Thyroid gland (tissue), 4 donors: ENCODE measurements around the gene NR4A1.

Experiments
- CTCF ChIP-seq, 6 experiments: fragments of 200-600 bp in 3 of 6; fragments of 450-650 bp in 3 of 6; sonication (generic) in 3 of 6; IDR thresholded peaks; one replicate each; pipeline ENCODE4 v1.5.1; 2016 to 2019; ENCODE audit warnings: antibody characterized with exemption in 6 of 6, mild to moderate bottlenecking in 2 of 6, inconsistent platforms in 1 of 6, moderate library complexity in 1 of 6
- POLR2A ChIP-seq, 2 donors: fragments of 450-650 bp; IDR thresholded peaks; one replicate each; pipeline ENCODE4 v1.6.1; 2017; ENCODE audit warnings: antibody characterized with exemption in 2 of 2, mild to moderate bottlenecking in 2 of 2, moderate library complexity in 1 of 2

- TF ChIP-seq CTCF (IDR thresholded peaks at IDR 0.05) (no peak), POLR2A (IDR thresholded peaks at IDR 0.05) (no peak)
Measured at GRCh38 chr12:52079576-52080402, 28.5 kb downstream of the NR4A1 start, which contains the start of gene SMIM41.
